Pons (tissue), 1 donor: ENCODE measurements around the gene TAF1B.

Experiments
- DNase-seq: peaks from one replicate; pipeline ENCODE4 v3.0.0-alpha.2; 2016; ENCODE audit warnings: low spot score

TAF1B gene

DNA sequence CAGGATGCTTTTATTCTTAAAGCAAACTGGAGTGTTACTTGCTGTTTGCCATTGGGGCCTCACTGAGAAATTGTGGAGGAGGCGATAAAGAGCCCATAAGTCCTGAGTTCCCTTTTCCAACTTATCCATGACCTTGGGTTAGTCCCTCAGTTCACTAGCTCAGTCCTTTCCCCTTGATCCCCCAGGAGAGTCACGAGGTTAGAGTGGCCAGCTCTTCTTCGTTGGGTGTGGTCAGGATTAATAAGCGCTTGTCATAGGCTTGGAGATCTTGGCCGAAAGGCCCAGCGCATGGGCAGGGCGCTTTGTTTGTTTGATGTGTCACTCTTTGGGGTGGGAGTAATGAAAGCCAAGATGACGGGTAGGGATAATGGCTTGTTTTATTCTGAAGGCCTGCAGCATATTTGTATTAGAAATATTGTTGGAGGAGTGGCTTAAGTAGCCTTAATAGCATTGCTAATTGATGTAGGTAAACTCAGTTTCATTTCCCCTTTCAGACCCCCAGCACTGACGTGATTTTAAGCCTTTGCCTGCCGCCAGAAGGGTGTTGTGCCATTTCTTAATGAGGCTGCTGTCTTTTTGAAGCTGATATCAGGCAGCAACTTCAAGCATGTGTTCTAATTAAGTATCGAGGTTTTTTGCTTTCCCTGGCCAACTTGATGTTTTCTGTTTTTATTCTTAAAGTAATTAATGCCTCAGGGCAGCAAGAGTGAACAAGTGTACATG is 123.9 kb downstream of the TAF1B start:
- no peak for DNase-seq

DNA sequence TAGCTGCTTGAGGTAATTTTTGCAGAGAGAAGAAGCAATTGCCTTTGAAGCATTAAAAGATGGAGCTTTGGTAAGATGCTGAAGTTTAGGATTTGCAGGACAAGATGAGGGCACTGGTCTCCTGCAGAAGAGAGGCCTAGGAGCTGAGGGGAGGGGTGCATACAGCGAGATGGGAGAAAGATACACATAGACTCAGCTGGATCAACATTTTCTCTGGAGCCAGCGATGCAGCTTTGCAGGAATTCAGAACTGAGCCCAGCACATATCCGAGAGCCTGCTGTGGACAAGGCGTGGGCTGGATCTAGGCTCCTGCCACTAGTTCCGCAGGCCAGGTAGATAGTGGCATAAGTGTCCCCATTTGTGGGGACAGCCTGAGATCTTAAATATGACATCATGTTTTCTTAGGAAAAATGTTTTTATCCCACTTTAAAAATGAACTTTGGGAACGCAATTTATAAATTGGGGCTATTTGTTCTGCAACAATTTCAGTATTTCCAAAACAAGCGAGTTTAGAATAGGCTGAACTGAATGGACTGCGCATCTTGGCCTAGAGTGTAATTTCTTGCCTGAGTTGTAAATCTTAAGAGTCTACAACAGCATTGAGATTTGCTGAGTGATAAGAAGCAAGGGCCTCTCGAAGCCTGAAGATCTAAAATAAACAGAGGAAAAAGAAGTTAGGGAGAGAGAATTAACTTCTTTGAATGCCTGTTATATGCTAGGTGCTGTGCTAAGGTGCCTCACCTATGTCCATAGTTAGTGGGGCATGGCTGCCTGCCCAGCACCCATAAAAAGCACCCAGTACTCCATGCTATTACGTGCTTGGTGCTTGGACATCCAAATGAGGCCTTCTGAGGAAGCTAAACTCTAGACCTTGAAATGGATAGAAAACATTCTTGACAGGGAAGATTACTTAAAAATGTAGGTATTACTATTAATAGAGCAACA is 125.6 kb downstream of the TAF1B start:
- DNase-seq: no peak

DNA sequence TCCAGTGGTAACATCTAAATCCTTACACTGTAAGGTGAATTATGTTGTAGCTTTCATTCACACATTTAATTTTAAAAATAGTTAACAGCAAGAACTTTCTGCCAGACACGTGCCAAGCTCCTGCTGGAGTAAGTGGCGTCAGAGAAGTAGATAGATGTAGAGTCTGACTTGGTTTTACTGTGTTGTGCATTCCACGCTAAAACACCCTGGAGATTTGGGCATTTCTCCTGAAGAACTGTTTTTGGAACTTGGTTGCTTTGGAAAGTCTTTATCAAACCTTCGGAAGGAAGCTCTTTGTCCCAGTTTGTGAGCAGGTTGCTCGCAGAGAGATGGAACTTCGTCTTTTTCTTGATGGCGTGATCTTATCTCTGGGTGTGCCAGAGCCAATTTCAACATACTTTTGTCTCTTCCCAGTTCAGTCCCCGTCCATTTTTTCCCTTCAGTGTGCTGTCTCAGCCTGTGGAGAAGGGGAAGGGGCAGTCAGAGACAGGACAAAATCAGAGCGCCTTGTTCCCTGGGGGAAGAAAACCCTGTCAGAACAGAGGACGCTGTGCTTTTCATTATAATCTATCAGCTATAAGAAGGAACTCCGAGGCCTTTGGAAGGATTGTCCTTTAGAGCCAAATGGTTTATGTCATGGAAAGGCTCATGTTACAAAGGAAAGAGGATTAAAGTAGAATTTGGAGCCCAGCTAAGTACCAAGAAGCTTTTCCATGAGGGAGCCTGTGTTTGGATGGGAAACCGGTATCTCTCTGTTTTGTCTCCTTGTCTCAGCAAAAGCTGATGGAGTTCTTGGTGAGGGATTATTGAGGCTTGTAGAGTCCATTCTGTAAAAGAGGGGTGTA is 127.1 kb downstream of the TAF1B start:
- no peak for DNase-seq

DNA sequence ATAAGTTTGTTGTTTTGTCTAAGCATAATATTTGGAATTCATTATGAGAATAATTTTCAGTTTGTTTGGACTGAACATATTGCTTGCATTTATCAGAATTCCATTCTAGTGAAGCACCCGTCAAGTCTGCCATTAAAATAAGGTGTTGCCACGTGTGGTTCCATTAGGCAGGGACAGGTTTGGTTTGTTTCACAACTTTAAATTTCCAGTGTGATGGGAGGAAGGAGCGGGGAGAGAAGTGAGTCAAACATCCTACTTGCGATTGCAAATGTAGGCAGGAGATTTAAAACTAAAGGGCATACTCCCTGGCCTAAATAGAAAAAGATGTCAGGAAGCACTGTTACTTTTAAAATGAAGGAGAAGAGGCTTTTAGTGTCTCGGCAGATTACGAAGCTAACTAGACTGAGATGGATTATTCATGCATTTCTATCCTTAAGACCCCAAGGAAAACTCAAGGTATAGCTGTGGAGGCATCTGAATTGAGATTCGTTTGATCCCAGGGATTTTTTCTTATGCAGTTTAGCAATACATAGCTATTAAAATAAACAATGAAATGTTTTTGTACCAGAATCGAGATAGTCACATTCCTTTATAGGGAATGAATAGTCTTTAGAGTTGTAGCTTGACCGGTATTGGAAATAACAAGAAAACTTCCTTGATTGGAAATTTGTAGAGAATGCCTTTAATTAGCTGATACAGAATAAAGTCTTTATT is 128.0 kb downstream of the TAF1B start:
- DNase-seq: no peak

DNA sequence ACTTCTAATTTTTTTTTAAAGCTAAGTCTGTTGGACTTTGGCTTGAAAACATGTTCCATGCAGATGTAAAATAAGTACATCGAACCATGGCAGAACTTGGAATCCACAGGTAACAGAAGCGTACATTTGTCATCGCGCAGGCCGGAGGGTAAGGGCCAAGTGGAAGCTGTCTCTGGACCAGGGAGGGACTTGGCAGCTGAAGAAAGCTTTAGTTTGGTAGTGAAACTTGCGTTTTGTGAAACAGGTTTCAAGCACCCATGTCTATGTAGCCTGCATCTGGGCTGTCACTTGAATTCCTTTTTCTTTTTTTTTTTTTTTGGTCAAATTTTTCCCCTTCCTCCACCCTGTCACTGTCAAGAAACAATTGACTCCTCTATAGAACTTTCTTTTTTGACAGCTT is 128.6 kb downstream of the TAF1B start:
- no peak for DNase-seq

DNA sequence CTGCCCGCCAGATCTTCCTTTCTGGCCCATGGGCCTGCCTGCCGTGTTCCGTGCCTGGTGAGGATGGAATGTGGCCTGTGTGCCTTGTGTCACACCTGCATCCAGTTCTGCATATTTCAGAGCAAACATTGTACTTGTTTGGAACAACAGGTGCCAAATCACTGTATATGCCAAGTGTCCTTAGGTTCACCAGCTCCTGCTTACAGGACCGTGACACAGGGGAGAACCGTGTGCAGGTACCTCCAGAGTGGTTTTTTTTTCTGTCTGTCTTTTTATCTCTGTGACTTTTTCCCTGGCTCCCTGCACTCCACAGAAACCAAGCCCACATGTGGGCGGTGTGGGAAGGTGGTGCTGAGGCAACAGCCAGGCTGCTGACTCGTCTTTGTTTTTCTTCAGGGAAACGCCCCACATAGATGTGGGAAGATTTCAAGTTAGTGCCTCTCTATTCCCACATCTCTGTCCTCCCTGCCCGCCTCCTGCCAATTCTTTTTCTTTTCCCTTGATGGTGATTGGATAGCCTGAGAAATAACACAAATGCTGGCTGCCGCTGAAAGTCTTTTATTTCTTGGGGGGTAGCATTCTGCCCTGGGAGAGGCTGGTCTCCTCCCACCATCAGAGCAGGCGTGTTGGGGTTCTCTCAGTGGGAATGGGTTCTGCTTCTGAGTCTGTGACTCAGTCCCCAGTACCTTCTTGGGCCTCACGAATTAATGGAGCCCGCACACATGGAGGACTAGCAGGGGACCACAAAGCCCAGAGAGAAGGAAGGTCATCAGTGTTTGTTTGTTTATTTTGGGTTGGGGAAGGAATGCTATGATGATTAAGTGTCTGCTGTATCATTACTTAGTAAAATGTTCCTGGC is 129.6 kb downstream of the TAF1B start:
- no peak for DNase-seq

DNA sequence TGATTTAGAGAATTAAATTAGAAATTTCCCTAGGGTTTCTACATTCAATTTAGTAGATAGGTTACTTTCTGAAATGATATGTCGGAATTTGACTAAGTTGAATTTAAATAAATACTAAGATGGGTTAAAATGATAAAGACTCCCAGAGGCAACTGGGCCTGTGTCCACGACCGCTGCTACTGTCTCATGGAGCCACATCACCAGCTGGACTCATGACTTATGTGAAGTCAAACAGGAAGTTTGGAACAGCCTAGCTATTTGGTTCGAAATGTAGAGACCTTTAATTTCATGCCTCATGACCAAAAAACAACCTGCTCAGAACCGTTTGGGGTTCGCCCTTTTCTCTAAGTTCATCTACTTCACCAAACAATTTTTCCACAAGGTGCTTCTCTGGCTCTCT is 130.4 kb downstream of the TAF1B start:
- no peak for DNase-seq

DNA sequence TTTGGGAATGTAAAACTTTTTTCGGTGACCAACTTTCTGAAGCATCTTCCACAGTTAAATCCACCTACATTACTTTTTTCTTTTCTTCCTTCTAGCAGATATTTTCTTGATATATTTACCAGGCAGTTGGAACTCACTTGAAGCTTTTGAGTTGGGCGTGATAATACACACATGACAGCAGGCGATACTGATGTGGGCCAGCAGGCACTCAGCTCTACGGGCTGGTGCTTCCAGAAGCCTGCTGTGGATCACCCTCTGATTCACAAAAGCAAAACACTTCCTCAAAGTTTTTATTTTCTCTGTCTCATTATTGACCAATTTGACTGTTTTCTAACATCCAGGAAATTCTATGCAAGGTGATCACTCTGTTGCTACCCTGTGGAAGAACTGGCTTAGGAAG is 131.1 kb downstream of the TAF1B start:
- no peak for DNase-seq

DNA sequence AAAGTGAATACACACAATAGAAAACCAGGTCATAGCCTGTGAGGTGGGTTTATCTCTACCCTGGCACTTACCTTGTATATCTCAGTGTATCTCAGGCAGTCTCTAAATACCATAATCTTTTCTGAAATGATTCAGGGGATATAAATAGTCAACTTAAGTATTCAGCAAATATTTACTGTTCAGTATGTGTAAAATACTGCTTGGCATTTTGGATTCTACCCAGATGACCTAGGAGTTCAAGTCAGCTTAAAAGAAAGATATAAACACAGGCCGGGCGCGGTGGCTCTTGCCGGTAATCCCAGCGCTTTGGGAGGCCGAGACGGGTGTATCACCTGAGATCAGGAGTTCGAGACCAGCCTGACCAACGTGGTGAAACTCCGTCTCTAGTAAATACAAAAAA is 132.1 kb downstream of the TAF1B start:
- DNase-seq: no peak

DNA sequence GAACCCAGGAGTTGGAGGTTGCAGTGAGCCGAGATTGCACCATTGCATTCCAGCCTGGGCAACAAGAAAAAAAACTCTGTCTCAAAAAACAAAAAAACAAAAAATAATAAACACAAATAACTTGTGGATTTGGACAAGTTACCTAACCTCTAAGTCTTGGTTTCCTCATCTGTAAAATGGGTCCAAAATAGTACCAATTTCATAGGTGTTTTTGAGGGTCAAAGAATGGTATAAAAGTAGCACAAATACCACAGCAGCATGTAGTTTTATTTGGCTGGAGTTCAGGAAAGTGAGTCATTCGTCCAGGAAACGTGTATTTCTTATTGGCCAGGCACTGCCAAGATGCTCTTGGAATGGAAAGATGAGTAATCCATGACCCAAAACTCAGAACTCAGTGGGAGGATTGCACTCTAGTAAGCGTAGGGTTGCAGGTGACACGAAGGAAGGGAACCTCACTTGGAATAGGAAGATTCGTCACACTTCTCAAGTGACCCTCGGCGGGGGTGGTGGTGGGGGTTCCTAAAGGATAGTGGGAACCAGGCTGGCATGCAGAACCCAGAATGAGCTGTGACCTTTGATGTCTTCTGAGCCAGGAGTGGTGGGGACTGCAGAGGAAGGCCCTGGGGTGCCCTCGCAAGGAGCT is 132.7 kb downstream of the TAF1B start:
- DNase-seq: no peak

DNA sequence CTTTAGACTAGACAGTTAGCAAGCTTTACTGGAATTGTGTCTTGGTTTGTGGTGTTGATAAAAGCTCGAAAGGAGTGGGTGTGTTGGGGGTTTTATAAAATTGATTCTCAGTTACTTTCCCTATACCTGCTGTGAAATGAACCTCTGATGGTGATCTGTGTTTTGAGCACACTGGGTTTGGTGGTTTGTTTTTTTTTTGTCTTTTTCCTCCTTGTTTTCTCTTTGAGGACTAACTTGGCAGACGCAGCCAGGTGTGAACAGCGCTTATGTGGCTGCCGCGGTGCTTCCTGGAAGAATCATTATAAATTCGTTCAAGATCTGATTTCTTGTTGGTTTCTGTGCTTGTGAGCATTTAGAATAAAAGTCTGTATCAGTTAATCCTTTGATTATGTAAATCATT is 136.7 kb downstream of the TAF1B start:
- no peak for DNase-seq

DNA sequence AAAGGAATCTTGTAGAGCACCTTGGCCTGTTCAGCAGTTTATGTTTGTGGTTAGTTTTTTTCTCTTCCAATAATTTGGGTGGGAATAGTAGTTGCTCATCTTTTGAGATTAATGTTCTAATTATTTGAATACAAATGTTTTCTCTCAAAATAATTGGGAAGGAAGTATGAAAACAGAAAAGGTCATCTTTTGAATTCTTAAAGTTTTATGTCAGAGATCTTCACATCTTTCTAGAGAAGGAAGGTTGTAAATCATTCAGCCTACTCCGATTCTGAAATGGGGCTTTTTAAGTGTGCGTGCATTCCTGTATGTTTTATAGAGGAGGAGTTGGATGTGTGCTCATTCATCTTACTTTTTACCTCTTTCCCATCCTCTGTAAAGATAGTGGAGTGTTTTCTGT is 137.2 kb downstream of the TAF1B start:
- no peak for DNase-seq

DNA sequence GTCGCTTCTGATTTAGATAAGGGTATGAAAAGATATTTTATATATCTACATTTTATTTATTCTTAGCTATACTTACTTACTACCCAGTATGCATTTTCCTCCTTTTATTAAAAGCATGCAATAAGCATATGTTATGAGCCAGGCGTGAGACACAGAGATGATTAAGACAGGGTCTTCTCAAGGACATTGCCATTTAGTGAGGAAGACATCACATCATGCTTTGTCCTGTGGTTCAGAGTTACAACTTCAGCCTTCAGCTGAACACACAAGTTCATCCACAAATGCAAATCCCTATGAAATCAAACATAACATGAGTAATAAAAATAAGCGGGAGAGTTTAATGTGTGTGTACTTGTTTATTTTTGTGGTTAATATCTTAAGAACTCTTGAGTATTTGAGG is 138.4 kb downstream of the TAF1B start:
- DNase-seq: no peak

DNA sequence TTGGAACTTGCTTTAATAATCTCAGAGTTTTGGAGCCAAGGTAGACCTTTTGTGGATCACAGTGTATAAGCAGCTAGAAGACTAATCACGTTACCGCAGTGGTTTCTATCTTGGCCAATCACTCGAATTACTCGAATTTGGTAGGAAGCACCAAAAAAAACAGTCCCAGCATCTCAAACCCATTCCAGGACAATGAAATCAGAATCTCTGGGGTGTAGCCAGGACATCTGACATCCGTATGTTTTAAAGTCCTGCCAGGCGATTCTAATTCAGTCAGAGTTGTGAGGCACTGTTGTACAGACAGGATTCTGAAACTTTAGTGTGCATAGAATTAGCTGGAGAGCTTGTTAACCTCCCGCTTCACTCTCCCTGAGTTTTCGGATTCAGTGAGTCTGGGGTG is 139.0 kb downstream of the TAF1B start:
- no peak for DNase-seq

DNA sequence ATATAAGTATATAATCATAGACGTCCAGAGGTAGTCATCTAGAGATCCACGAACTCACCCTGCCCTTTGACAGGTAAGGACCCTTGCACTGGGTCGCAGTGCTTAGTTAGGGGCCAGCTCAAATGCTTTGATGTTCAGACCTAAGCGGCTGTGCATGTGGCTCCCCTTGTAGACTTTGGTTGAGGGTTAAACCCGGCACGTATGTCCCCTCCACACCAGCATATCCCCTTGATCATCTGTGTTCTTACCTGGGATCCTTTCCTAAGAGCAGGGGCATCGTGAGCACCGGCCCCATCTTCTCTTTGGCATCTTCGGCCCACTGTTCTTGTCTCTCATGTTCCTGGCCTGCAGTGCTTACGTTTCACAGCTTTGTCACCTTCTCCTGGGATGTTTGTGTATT is 139.6 kb downstream of the TAF1B start:
- DNase-seq: no peak

DNA sequence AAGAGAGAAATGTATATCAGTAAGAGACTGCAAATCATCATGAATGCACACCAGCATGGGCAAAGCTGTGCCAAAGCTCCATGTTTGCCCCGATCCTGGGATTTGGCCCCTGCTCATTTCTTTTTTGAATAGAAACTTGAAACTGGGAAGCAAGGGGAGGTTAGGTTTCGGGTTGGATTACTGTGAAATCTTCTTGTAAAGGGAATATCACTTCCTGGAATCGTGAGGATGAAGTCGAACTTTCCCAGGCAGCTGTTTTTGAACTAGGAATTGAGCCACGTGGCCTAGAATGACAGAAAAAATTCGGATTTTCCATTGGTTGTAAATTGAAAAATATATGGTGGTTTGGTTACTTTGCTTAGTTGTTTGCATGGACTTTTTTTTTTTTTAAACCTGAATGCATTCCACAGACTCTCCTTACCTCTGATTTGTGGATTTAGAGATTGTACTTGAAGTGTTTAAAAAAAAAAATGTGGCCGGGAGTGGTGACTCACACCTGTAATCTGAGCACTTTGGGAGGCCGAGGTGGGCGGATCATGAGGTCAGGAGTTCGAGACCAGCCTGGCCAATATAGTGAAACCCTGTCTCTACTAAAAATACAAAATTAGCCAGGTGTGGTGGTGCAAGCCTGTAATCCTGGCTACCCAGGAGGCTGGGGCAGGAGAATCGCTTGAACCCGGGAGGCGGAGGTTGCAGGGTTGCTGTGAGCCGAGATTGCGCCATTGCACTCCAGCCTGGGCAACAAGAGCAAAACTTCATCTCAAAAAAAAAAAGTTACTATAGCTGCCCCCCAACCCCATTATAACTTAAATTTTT is 140.3 kb downstream of the TAF1B start:
- DNase-seq: no peak
